ENCODE data around the gene CDK14.

The CDK14 gene

DNA sequence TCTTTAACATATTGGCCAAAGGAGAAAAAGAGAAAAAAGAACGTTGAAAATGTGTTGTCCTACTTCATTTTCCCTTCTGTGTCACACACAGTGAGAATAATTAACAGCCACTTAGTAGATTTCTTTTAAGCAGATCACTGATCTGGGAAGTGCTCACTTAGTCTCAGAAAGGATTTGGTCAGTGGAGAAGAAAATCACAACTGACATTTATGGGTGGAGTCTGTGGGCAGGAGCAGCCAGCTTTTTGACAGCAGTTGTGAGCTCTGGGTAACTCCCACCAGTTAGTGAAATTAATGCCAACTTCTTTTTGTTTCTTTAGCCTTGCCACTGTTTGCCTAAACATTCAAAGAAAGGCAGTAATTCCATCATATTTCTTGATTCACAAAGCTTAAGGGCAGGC is 49.7 kb downstream of the CDK14 start:
- Histone ChIP-seq H3K4me1 (ENCODE audit: insufficient read depth, low read length, severe bottlenecking) (no peaks in the 10 kb centered on the region), H3K4me3 (ENCODE audit: low read depth, low read length, poor library complexity, severe bottlenecking) (no peak overlapping the region), H3K4me2 (ENCODE audit: low read length) (no peak overlapping the region), H3K79me2 (ENCODE audit: insufficient read depth, low read length) (no peaks in the 10 kb centered on the region), H4K20me1 (ENCODE audit: insufficient read depth, low read length) (no peaks in the 10 kb centered on the region), H3K9me3 (ENCODE audit: low read length) (peaks cover 11% of the 10 kb centered on the region), H3K9ac (ENCODE audit: low read length) (no peak overlapping the region), H3F3A (ENCODE audit: insufficient read depth, low read length) (no peaks in the 10 kb centered on the region), H3K9me2 (ENCODE audit: low read depth, low read length) (no peaks in the 10 kb centered on the region), H3K36me3 (ENCODE audit: insufficient read depth, low read length) (no peaks in the 10 kb centered on the region), H3K27me3 (ENCODE audit: insufficient read depth, low read length) (no peaks in the 10 kb centered on the region), H3K27ac (ENCODE audit: low read depth, low read length, poor library complexity, severe bottlenecking) (no peak overlapping the region), H2AFZ (ENCODE audit: low read length) (no peak overlapping the region)
- TF ChIP-seq, protein P1, sequence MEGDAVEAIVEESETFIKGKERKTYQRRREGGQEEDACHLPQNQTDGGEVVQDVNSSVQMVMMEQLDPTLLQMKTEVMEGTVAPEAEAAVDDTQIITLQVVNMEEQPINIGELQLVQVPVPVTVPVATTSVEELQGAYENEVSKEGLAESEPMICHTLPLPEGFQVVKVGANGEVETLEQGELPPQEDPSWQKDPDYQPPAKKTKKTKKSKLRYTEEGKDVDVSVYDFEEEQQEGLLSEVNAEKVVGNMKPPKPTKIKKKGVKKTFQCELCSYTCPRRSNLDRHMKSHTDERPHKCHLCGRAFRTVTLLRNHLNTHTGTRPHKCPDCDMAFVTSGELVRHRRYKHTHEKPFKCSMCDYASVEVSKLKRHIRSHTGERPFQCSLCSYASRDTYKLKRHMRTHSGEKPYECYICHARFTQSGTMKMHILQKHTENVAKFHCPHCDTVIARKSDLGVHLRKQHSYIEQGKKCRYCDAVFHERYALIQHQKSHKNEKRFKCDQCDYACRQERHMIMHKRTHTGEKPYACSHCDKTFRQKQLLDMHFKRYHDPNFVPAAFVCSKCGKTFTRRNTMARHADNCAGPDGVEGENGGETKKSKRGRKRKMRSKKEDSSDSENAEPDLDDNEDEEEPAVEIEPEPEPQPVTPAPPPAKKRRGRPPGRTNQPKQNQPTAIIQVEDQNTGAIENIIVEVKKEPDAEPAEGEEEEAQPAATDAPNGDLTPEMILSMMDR (IDR thresholded peaks at IDR 0.05; ENCODE audit: low read length), result no peak
- no peak for TF ChIP-seq EZH2 (IDR thresholded peaks at IDR 0.05; ENCODE audit: borderline replicate concordance, low read length)

DNA sequence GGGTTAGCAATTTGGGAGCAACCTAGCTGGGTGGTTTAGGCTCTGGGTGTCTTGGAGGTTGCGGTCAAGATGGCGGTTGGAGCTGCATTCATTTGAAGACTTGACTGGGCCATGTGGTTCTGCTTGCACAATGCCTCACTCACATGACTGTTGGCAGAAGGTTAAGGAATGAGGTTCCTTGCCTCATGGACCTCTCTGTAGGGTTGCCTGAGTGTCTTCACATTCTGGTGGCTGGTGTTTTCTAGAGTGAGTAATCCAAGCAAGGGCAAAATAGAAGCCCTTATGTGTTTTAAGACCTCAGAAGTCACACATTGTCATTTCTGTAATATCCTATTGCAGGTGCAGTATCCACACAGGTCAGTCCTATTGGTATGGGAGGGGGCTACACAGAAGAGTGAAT is 52.0 kb downstream of the CDK14 start:
- H3K4me3 ChIP-seq (ENCODE audit: low read depth, low read length, poor library complexity, severe bottlenecking), result no peak overlapping the region
- no peak overlapping the region for H2AFZ ChIP-seq (ENCODE audit: low read length)
- H3K9me3 ChIP-seq (ENCODE audit: low read length), result peaks cover 3% of the 10 kb centered on the region; the same call in 1 of the 2 replicates
- no peaks in the 10 kb centered on the region for H3F3A ChIP-seq (ENCODE audit: insufficient read depth, low read length)
- no peak for TF ChIP-seq EZH2 (IDR thresholded peaks at IDR 0.05; ENCODE audit: borderline replicate concordance, low read length)
- TF ChIP-seq, protein P1 (IDR thresholded peaks at IDR 0.05; ENCODE audit: low read length), result no peak
- H3K9ac ChIP-seq (ENCODE audit: low read length), result no peak overlapping the region
- H4K20me1 ChIP-seq (ENCODE audit: insufficient read depth, low read length), result no peaks in the 10 kb centered on the region
- H3K4me2 ChIP-seq (ENCODE audit: low read length), result no peak overlapping the region
- no peak overlapping the region for H3K27ac ChIP-seq (ENCODE audit: low read depth, low read length, poor library complexity, severe bottlenecking)
- no peaks in the 10 kb centered on the region for H3K27me3 ChIP-seq (ENCODE audit: insufficient read depth, low read length)
- H3K79me2 ChIP-seq (ENCODE audit: insufficient read depth, low read length), result no peaks in the 10 kb centered on the region
- no peaks in the 10 kb centered on the region for H3K9me2 ChIP-seq (ENCODE audit: low read depth, low read length)
- no peaks in the 10 kb centered on the region for H3K36me3 ChIP-seq (ENCODE audit: insufficient read depth, low read length)
- no peaks in the 10 kb centered on the region for H3K4me1 ChIP-seq (ENCODE audit: insufficient read depth, low read length, severe bottlenecking)

DNA sequence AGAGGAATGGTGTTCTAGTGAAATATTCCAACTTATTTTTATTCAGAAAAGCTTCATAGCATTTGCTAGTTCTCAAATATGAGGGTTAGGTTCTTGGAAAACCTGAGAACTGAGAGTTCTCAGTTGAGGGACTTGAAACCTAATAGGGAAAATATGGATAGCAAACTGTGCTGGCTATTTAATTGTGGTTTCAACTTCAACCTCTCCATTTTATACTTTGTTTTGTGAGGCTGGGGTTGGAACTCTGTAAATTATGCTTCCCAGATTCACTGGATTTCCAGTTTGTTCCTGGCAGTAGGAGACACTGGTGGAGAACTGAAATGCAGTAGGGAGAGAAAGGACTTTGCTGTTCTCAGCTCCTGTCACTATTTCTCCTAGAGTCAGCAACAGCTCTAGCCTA is 52.7 kb downstream of the CDK14 start:
- Histone ChIP-seq H3K27me3 (ENCODE audit: insufficient read depth, low read length) (no peaks in the 10 kb centered on the region), H2AFZ (ENCODE audit: low read length) (no peak overlapping the region), H3K9me2 (ENCODE audit: low read depth, low read length) (no peaks in the 10 kb centered on the region), H3K79me2 (ENCODE audit: insufficient read depth, low read length) (no peaks in the 10 kb centered on the region), H3K4me1 (ENCODE audit: insufficient read depth, low read length, severe bottlenecking) (no peaks in the 10 kb centered on the region), H4K20me1 (ENCODE audit: insufficient read depth, low read length) (no peaks in the 10 kb centered on the region), H3K9ac (ENCODE audit: low read length) (no peak overlapping the region), H3F3A (ENCODE audit: insufficient read depth, low read length) (no peaks in the 10 kb centered on the region), H3K4me2 (ENCODE audit: low read length) (no peak overlapping the region), H3K36me3 (ENCODE audit: insufficient read depth, low read length) (no peaks in the 10 kb centered on the region), H3K4me3 (ENCODE audit: low read depth, low read length, poor library complexity, severe bottlenecking) (no peak overlapping the region), H3K9me3 (ENCODE audit: low read length) (peaks cover 3% of the 10 kb centered on the region; the same call in 1 of the 2 replicates), H3K27ac (ENCODE audit: low read depth, low read length, poor library complexity, severe bottlenecking) (no peak overlapping the region)
- TF ChIP-seq EZH2 (IDR thresholded peaks at IDR 0.05; ENCODE audit: borderline replicate concordance, low read length), result no peak

DNA sequence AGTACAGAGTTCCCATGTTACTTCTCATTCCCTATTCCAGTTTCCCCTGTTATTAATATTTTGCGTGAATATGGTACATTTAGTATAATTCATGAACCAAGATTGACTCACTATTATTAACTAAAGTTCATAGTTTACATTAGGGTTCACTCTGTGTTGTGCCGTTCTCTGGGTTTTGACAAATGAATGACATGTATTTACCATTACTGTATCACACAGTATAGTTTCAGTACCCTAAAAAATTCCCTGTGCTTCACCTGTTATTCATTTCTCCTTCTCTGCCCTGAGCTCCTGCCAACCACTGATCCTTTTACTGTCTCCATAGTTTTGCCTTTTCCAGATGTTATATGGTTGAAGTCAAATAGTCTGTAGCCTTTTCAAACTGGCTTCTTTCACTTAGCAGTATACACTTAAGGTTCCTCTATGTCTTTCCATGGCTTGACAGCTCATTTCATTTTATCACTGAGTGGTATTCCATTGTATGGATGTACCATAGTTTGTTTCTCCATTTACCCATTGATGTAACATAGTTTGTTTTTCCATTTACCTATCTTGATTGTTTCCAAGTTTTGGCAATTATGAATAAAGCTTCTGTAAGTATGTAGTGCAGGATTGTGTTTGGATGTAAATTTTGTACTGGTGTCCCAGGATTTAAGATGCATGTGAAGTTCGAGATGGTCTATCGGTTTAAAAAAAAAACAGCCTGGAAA is 58.8 kb downstream of the CDK14 start:
- Histone ChIP-seq H3K4me2 (ENCODE audit: low read length) (no peak overlapping the region), H3K4me3 (ENCODE audit: low read depth, low read length, poor library complexity, severe bottlenecking) (no peak overlapping the region), H3K9me3 (ENCODE audit: low read length) (peaks cover 5% of the 10 kb centered on the region; the same call in 1 of the 2 replicates), H3F3A (ENCODE audit: insufficient read depth, low read length) (no peaks in the 10 kb centered on the region), H3K9ac (ENCODE audit: low read length) (no peak overlapping the region), H3K36me3 (ENCODE audit: insufficient read depth, low read length) (no peaks in the 10 kb centered on the region), H3K27ac (ENCODE audit: low read depth, low read length, poor library complexity, severe bottlenecking) (no peak overlapping the region), H2AFZ (ENCODE audit: low read length) (no peak overlapping the region), H3K4me1 (ENCODE audit: insufficient read depth, low read length, severe bottlenecking) (no peaks in the 10 kb centered on the region), H3K27me3 (ENCODE audit: insufficient read depth, low read length) (no peaks in the 10 kb centered on the region), H3K9me2 (ENCODE audit: low read depth, low read length) (no peaks in the 10 kb centered on the region), H3K79me2 (ENCODE audit: insufficient read depth, low read length) (no peaks in the 10 kb centered on the region), H4K20me1 (ENCODE audit: insufficient read depth, low read length) (no peaks in the 10 kb centered on the region)
- TF ChIP-seq EZH2 (IDR thresholded peaks at IDR 0.05; ENCODE audit: borderline replicate concordance, low read length), result no peak
- TF ChIP-seq, protein P1 (IDR thresholded peaks at IDR 0.05; ENCODE audit: low read length), result no peak
